Fibroblast of lung (primary cell): ENCODE measurements around the gene OPTC. TPM values are rescaled to one million over a fixed set of nuclear protein-coding genes. Genes with fewer than 3 reads are reported as not detected.

Experiments used
- DNase-seq, 2 donors: peaks; one replicate each; pipeline versions ENCODE4 v3.0.0 to v3.0.0-alpha.2; 2010; ENCODE audit warnings: low read depth in 2 of 2
- H2AFZ ChIP-seq: 2 replicates; pipeline ENCODE4 v1.5.1; 2012; ENCODE audit warnings: low read length, control low read depth, inconsistent platforms
- H3K27ac ChIP-seq: 2 replicates; pipeline ENCODE4 v1.5.1; 2011; ENCODE audit warnings: low read length, control low read depth; ENCODE audit not compliant: insufficient read depth
- H3K27me3 ChIP-seq: 2 replicates; pipeline ENCODE4 v1.5.1; 2011; ENCODE audit warnings: mild to moderate bottlenecking, low read length; ENCODE audit not compliant: control insufficient read depth, insufficient read depth
- H3K36me3 ChIP-seq: 2 replicates; pipeline ENCODE4 v1.5.1; 2011; ENCODE audit warnings: low read length; ENCODE audit not compliant: control insufficient read depth, insufficient read depth
- H3K4me1 ChIP-seq: 2 replicates; pipeline ENCODE4 v1.5.1; 2011; ENCODE audit warnings: low read length; ENCODE audit not compliant: control insufficient read depth, insufficient read depth; ENCODE audit errors: extremely low read depth
- H3K4me2 ChIP-seq: 2 replicates; pipeline ENCODE4 v1.5.1; 2011; ENCODE audit warnings: low read length, control low read depth; ENCODE audit not compliant: insufficient read depth; ENCODE audit errors: extremely low read depth
- H3K4me3 ChIP-seq, 4 experiments: fragments of 200-600 bp in 1 of 4; sonication (generic) in 1 of 4; replicated peaks in 1 of 4; 2 replicates each; pipeline ENCODE4 v1.5.1; 2011 to 2016; ENCODE audit warnings: low read length in 4 of 4, low read depth in 3 of 4, mild to moderate bottlenecking in 3 of 4, control low read depth in 2 of 4, inconsistent platforms in 1 of 4, mixed read lengths in 1 of 4; ENCODE audit not compliant: insufficient read depth in 1 of 4; ENCODE audit errors: control extremely low read depth in 1 of 4
- H3K79me2 ChIP-seq: 2 replicates; pipeline ENCODE4 v1.5.1; 2012; ENCODE audit warnings: mild to moderate bottlenecking, low read length, inconsistent platforms; ENCODE audit not compliant: control insufficient read depth, insufficient read depth
- H3K9ac ChIP-seq: 2 replicates; pipeline ENCODE4 v1.5.1; 2011; ENCODE audit warnings: mild to moderate bottlenecking, low read length, control low read depth; ENCODE audit not compliant: insufficient read depth
- H3K9me3 ChIP-seq: 2 replicates; pipeline ENCODE4 v1.5.1; 2012; ENCODE audit warnings: low read depth, low read length; ENCODE audit not compliant: control insufficient read depth, insufficient read depth
- H4K20me1 ChIP-seq: 2 replicates; pipeline ENCODE4 v1.5.1; 2011; ENCODE audit warnings: low read length; ENCODE audit not compliant: control insufficient read depth, insufficient read depth; ENCODE audit errors: extremely low read depth
- CTCF ChIP-seq, 2 donors: IDR thresholded peaks in 1 of 2; conservative IDR thresholded peaks in 1 of 2; 1 replicate in 1 of 2; 2 replicates in 1 of 2; pipeline ENCODE4 v1.5.1; 2011 to 2012; ENCODE audit warnings: low read length in 2 of 2, control low read depth in 1 of 2, inconsistent platforms in 1 of 2, low read depth in 1 of 2, mild to moderate bottlenecking in 1 of 2
- EZH2 ChIP-seq: IDR thresholded peaks from 2 replicates; pipeline ENCODE4 v1.5.1; 2012; ENCODE audit warnings: low read length, control low read depth, mild to moderate bottlenecking; ENCODE audit errors: missing control alignments
- polyA plus RNA-seq, 2 donors: library from polyadenylated mRNA; depleted of rRNA in 1 of 2; stranded (reverse) in 1 of 2; unstranded in 1 of 2; fragments of >200 nt; gene quantifications; 2 replicates each; pipeline ENCODE4 v1.2.1, GENCODE V29; 2011 to 2012; ENCODE audit warnings: missing spikeins in 1 of 2
- total RNA-seq: library from RNA; depleted of rRNA; stranded (reverse); fragments of >200 nt; gene quantifications from 2 replicates; pipeline ENCODE4 v1.2.1, GENCODE V29; 2014

Gene OPTC
- total and polyA plus RNA-seq, 2 donors (not counting 1 experiment from before 2014, with no cell fraction given) = not detected

GRCh38 chr1:203478986-203479385 is 15.0 kb upstream of the OPTC start:
- Histone ChIP-seq H3K9me3 (no peaks in the 10 kb centered on the region), H3K27ac (no peak overlapping the region), H3K4me3 (peak overlapping the region in 1 of 4 experiments; percentile 67), H3K79me2 (no peaks in the 10 kb centered on the region), H3K4me2 (no peak overlapping the region), H3K27me3 (no peaks in the 10 kb centered on the region), H3K9ac (no peak overlapping the region), H3K4me1 (peaks cover 37% of the 10 kb centered on the region), H4K20me1 (no peaks in the 10 kb centered on the region), H3K36me3 (no peaks in the 10 kb centered on the region), H2AFZ (no peak overlapping the region)
- TF ChIP-seq EZH2 (no peak), CTCF (conservative IDR thresholded peaks at IDR 0.05 in 1 of 2, IDR thresholded peaks at IDR 0.05 in 1 of 2; ENCODE audit: low read depth in 1 of 2, low read length in 2 of 2) (no peak)
- no peak for DNase-seq

- H2AFZ ChIP-seq = no peak overlapping the region
- H3K27ac ChIP-seq = peak overlapping the region; percentile 85
- no peak for DNase-seq
- H3K79me2 ChIP-seq = no peaks in the 10 kb centered on the region
- H3K36me3 ChIP-seq = no peaks in the 10 kb centered on the region
- no peaks in the 10 kb centered on the region for H3K27me3 ChIP-seq
- no peaks in the 10 kb centered on the region for H3K9me3 ChIP-seq
- H3K4me3 ChIP-seq = peak overlapping the region in 1 of 4 experiments; percentile 67
- peak overlapping the region; percentile 90 for H3K4me2 ChIP-seq
- H3K9ac ChIP-seq = no peak overlapping the region
- H4K20me1 ChIP-seq = no peaks in the 10 kb centered on the region
- peaks cover 37% of the 10 kb centered on the region for H3K4me1 ChIP-seq
- TF ChIP-seq CTCF (conservative IDR thresholded peaks at IDR 0.05 in 1 of 2, IDR thresholded peaks at IDR 0.05 in 1 of 2; ENCODE audit: low read depth in 1 of 2, low read length in 2 of 2) (no peak), EZH2 (no peak)
Measured at GRCh38 chr1:203479646-203480045, 14.3 kb upstream of the OPTC start.

GRCh38 chr1:203480084-203480483 is 13.9 kb upstream of the OPTC start:
- Histone ChIP-seq H4K20me1 (no peaks in the 10 kb centered on the region), H3K4me3 (peak overlapping the region in 2 of 4 experiments; percentile 22 to 67), H3K4me1 (peaks cover 35% of the 10 kb centered on the region), H3K36me3 (no peaks in the 10 kb centered on the region), H3K9ac (peak overlapping the region; percentile 13), H3K4me2 (peak overlapping the region; percentile 90), H3K9me3 (no peaks in the 10 kb centered on the region), H3K27ac (peak overlapping the region; percentile 85), H3K79me2 (no peaks in the 10 kb centered on the region), H3K27me3 (no peaks in the 10 kb centered on the region), H2AFZ (peak overlapping the region; percentile 55)
- DNase-seq = peak; percentile 48 to 67
- TF ChIP-seq EZH2 (no peak), CTCF (conservative IDR thresholded peaks at IDR 0.05 in 1 of 2, IDR thresholded peaks at IDR 0.05 in 1 of 2; ENCODE audit: low read depth in 1 of 2, low read length in 2 of 2) (peak; percentile 14 to 17)
